GM21390 (cell line): ENCODE results near the gene TECPR1.

Experiments
- ATAC-seq: cut with Tn5 transposase; IDR thresholded peaks from one replicate; pipeline ENCODE4 v1.9.1; 2021; ENCODE audit not compliant: unreplicated experiment

TECPR1 gene

GRCh38 chr7:98170966-98171365 lies 81.1 kb downstream of the TECPR1 start:
- no peak for ATAC-seq

- ATAC-seq, result no peak
These were observed 83.0 kb downstream of the TECPR1 start for GRCh38 chr7:98168904-98169621.

DNA sequence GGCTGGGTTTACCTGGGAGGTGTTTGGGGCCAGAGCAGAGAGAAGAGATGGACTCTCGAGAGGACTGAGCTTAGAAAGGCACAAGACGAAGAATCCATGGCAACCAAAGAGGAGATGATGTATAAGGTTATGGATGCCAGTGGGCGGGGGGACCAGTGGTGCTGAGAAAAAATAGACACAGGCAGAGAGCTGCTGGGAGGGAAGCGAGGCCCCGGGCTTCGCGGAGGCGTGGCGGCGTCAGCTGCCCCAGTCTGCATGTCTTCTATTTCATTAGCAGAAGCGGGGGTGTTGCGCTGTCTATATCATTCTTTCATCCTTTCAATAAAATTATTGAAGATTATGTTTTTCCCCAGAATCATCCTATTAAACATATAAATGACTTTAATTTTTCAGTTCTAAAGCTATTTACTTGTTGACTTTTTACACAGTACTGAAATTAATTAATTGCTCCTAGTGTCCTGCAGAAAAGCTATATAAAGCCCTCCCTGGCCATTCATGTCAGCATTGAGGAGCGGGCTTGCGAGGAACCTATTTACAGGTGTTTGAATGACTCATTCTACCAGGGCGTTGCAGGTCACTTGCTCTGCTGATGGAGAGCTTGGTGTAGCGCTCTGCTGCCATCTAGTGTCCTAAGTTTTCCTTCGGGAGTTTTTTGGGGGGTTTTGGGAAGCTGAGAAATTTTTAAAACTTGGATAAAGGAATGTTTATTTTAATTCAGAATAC lies 83.7 kb downstream of the TECPR1 start:
- ATAC-seq, result no peak

- ATAC-seq, result no peak
These were observed 84.4 kb downstream of the TECPR1 start for GRCh38 chr7:98167653-98168052.

DNA sequence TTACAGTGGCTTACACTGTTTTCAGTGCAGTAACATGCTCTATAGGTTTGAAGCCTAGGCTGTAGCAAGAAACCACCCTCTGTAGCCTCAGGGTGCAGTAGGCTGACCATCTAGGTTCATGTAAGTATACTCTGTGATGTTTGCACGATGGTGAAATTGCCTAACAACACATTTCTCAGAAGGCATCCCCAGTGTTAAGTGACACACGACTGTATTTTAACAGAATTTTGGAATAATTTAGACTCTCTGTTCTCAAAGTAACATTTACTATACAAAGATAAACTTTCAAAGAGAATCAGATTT lies 85.4 kb downstream of the TECPR1 start:
- ATAC-seq, result no peak

- ATAC-seq, result no peak
These were observed 86.0 kb downstream of the TECPR1 start for GRCh38 chr7:98165827-98166667.
